Erythroblast (primary cell): ENCODE data around the gene AMOTL1.

Experiments used
- DNase-seq, 2 experiments: peaks; one replicate each; lab custom pipeline; 2025; lab: John Stamatoyannopoulos, UW
- GATA1 ChIP-seq: IDR thresholded peaks from 2 replicates; pipeline ENCODE4 v1.6.1; 2011; ENCODE audit warnings: low read depth, mild to moderate bottlenecking, control low read depth, low read length, moderate library complexity
- POLR2A ChIP-seq: IDR thresholded peaks from 2 replicates; pipeline ENCODE4 v1.6.1; 2011; ENCODE audit warnings: mild to moderate bottlenecking, low read length

AMOTL1 gene

GRCh38 chr11:94825031-94825430, 56.9 kb downstream of the AMOTL1 start:
- TF ChIP-seq GATA1: no peak
- TF ChIP-seq POLR2A: no peak

GRCh38 chr11:94825481-94825880, 57.3 kb downstream of the AMOTL1 start:
- TF ChIP-seq GATA1 (no peak), POLR2A (no peak)

More at GRCh38 chr11:94825031-94825430, 56.9 kb downstream of the AMOTL1 start:
- DNase-seq: no peak

GRCh38 chr11:94826415-94826814, 58.3 kb downstream of the AMOTL1 start:
- DNase-seq: no peak
- no peak for TF ChIP-seq GATA1
- TF ChIP-seq POLR2A: no peak

More at GRCh38 chr11:94825481-94825880, 57.3 kb downstream of the AMOTL1 start:
- no peak for DNase-seq

GRCh38 chr11:94828088-94828487, 59.9 kb downstream of the AMOTL1 start:
- no peak for TF ChIP-seq GATA1
- no peak for TF ChIP-seq POLR2A
- no peak for DNase-seq

DNA sequence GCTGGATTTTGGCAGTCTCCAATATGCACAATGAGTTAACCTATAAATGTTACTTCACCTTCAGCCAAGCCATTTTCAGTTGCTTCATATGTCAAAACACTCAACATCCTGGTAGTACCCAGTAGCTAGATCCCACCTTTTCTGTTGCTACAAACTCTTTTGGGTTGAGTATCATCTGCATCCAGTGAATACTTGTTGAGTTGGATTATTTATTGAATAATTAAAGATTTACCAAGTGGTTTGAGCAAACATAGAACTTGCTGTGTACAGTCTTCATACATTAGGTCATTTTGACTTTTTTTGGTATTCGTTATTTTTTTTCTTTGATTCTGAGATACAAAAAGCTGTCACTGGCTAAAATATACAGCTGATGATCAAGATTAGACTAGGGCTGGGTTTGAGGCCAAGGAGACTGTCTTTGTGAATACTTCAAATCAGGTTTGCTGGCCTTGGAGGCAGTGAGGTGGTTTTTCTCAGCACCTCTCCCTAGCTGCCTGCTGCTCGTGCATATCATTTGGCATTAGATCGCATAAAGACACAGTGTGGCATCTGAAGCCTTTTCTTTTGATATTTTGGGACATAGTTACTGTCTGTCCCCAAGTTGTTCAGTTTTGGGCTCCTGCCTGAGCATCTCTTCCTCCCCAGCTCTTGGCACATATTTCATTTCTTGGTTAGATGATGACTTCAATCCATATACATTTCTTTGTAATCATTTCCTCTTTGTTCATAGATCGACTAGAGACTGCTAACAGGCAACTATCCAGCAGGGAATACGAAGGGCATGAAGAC, 62.8 kb downstream of the AMOTL1 start:
- DNase-seq: no peak
- TF ChIP-seq GATA1 (no peak), POLR2A (no peak)

- TF ChIP-seq POLR2A: no peak
- DNase-seq: no peak
Observed at GRCh38 chr11:94831529-94831928, 63.4 kb downstream of the AMOTL1 start.

GRCh38 chr11:94832604-94833235, 64.6 kb downstream of the AMOTL1 start:
- DNase-seq: no peak
- TF ChIP-seq GATA1 (no peak), POLR2A (no peak)

DNA sequence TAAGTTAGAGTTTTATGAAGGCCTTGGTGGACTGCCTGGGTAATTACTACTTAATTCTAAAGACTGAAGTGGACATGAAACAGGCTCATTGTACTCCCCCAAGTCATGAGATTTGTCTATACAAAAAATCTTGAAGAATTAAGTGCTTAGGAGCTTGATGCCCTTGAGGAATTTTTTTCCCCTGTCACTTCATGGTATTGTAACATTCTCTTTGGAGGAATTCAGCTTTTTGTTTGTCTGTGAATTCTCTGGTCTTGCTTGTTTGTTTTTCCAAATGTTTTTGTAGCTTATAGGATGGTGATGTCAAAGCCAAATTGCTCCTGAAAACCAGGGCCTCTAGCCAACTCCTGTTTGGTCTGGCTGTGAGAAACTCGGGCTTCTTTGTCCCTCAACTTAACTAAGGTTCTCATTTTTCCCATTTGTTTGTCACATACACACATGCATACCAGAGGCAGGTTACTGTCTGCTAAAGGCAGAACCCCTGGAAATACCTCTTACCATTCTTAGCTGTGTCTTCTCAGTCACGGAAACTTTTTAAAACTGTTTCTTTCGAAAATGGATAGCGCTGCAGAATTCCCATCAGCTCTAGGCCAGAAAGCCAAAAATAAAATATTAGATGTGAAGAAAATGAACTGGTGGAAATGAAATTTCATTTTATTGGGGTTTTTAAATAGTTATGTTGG, 66.9 kb downstream of the AMOTL1 start:
- TF ChIP-seq POLR2A: no peak
- no peak for TF ChIP-seq GATA1
- DNase-seq: no peak

DNA sequence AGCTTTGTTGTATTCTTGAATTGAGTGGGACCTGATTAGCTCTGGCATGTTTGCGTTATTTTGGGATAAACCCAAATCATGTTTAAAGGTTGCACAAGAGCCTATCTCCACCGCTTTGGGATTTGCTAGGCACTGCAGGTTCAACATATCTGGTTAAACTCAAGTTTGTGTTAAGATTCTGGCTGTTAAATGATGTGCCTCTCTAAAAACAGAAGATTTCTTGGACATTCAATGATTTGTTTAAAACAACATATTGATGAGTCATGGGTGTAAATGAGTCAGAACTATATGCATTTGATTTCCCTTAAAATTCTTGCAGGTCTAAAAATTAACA, 67.4 kb downstream of the AMOTL1 start:
- TF ChIP-seq POLR2A: no peak
- DNase-seq: no peak

- TF ChIP-seq GATA1 (no peak), POLR2A (no peak)
- DNase-seq: no peak
Observed at GRCh38 chr11:94837317-94837716, 69.2 kb downstream of the AMOTL1 start.

DNA sequence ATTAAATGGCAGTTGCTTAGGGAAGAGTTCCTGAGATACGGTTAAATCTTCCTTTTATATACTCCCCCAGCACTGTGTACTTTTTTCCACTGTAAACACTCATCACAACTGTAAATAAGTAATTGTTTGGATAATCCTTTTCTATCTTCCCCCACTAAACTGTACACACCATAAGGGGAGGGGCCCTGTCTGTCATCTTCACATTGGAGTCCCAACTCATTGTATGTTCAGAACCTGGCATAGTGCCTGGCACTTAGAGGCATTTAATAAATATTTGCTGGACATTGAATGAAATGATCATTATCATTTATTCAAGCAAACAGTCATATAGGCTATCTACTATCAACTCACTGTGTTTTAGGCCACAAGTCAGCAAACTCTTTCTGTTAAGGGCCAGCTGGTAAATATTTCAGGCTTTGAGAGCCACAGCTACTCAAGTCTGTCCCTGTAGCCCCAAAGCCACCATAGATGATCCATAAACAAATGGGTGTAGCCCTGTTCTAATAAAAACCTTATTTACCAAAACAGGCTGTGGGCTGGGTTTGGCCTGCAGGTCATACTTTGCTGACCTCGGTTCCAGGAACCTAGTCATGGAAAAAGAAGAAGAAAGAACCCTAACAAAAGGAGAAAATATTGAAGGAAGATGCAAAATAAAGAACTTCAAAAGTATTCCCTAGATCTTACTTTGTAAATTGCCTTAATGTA, 70.0 kb downstream of the AMOTL1 start:
- TF ChIP-seq GATA1 (no peak), POLR2A (no peak)
- DNase-seq: no peak

GRCh38 chr11:94840209-94840608, 72.1 kb downstream of the AMOTL1 start:
- TF ChIP-seq POLR2A: no peak
- no peak for TF ChIP-seq GATA1
- no peak for DNase-seq

DNA sequence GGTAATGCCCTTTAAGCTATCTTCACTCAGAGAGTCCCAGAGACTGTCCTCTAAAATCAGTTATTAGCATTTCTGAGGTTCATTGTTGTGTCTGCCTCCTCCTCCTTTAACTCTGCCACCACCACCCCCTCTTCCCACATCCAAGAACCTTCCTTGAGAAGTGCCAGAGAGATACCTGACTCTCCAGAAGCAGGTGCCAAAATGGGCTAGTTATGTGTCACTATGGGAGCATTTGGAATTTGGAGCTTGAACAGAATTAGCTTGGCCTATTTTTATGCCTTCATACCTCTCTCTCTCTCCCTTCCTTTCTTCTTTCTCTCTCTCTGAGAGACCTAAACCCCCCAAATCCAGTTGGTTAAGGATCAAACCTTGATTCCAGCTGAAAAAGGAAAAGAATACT, 75.9 kb downstream of the AMOTL1 start:
- no peak for DNase-seq
- TF ChIP-seq POLR2A: no peak
- no peak for TF ChIP-seq GATA1

- TF ChIP-seq POLR2A (no peak), GATA1 (no peak)
- DNase-seq: no peak
Observed at GRCh38 chr11:94845622-94846021, 77.5 kb downstream of the AMOTL1 start.
